Retinal pigment epithelial cell (primary cell): ENCODE measurements around the gene PNMA5.

Source experiments
- DNase-seq: peaks from one replicate; pipeline ENCODE4 v3.0.0-alpha.2; 2010; ENCODE audit warnings: low read depth
- H3K4me3 ChIP-seq: 2 replicates; pipeline ENCODE4 v1.5.1; 2011; ENCODE audit warnings: mild to moderate bottlenecking, low read length, control low read depth, moderate library complexity
- CTCF ChIP-seq: conservative IDR thresholded peaks from 2 replicates; pipeline ENCODE4 v1.5.1; 2011; ENCODE audit warnings: low read depth, low read length, control low read depth, inconsistent platforms

Gene PNMA5

GRCh38 chrX:152941328-152942076, 52.4 kb downstream of the PNMA5 start:
- peak; percentile 56 for TF ChIP-seq CTCF
- DNase-seq: peak; percentile 54
- peak overlapping the region; percentile 66 for H3K4me3 ChIP-seq
